Suprapubic skin (tissue), 4 donors: ENCODE data around the gene SIX4. TPM values are rescaled to one million over a fixed set of nuclear protein-coding genes. Genes with fewer than 3 reads are reported as not detected.

Experiments
- DNase-seq, 2 donors: peaks; one replicate each; pipeline ENCODE4 v3.0.0-alpha.2; 2019; ENCODE audit warnings: low spot score in 2 of 2
- H3K27ac ChIP-seq: fragments of 200-600 bp; sonication (generic); one replicate; pipeline ENCODE4 v1.5.1; 2019
- H3K27me3 ChIP-seq: fragments of 200-600 bp; sonication (generic); one replicate; pipeline ENCODE4 v1.5.1; 2019
- H3K36me3 ChIP-seq: fragments of 200-600 bp; sonication (generic); one replicate; pipeline ENCODE4 v1.5.1; 2019
- H3K4me1 ChIP-seq: fragments of 200-600 bp; sonication (generic); one replicate; pipeline ENCODE4 v1.5.1; 2019
- H3K4me3 ChIP-seq: fragments of 200-600 bp; sonication (generic); one replicate; pipeline ENCODE4 v1.5.1; 2019; ENCODE audit warnings: mild to moderate bottlenecking
- H3K9me3 ChIP-seq: fragments of 200-600 bp; sonication (generic); one replicate; pipeline ENCODE4 v1.5.1; 2019
- CTCF ChIP-seq, 2 donors: fragments of 200-600 bp in 1 of 2; fragments of 450-650 bp in 1 of 2; sonication (generic) in 1 of 2; IDR thresholded peaks; one replicate each; pipeline ENCODE4 v1.5.1; 2016 to 2019; ENCODE audit warnings: antibody characterized with exemption in 2 of 2, mild to moderate bottlenecking in 1 of 2, moderate library complexity in 1 of 2
- EP300 ChIP-seq: sonication (generic); formaldehyde crosslinking; IDR thresholded peaks from one replicate; pipeline ENCODE4 v1.6.1; 2017; ENCODE audit warnings: antibody characterized with exemption
- POLR2A ChIP-seq, 2 donors: fragments of 450-650 bp; IDR thresholded peaks; one replicate each; pipeline ENCODE4 v1.6.1; 2017; ENCODE audit warnings: antibody characterized with exemption in 2 of 2, mild to moderate bottlenecking in 2 of 2, moderate library complexity in 2 of 2
- POLR2AphosphoS5 ChIP-seq, 3 donors: sonication (generic); formaldehyde crosslinking; IDR thresholded peaks; one replicate each; pipeline ENCODE4 v1.6.1; 2017; ENCODE audit warnings: antibody characterized with exemption in 3 of 3
- WGBS: methylation state at CpG from one replicate; pipeline ENCODE4 v1.1.5; 2018; 5-methylcytosine and 5-hydroxymethylcytosine counted together
- total RNA-seq, 4 donors: library from RNA; depleted of rRNA; stranded (reverse); fragments of >200 nt; gene quantifications; one replicate each; pipeline ENCODE4 v1.1.0, GENCODE V29; 2016

Gene SIX4
- total RNA-seq, 4 donors from 2014 or later, result 0.60 to 1.2 (median 0.75) TPM

- WGBS, result 81% methylated on average over 3 of the region's 3 CpGs
- Histone ChIP-seq H3K4me1 (no peaks in the 10 kb centered on the region), H3K36me3 (no peaks in the 10 kb centered on the region), H3K27ac (no peak overlapping the region), H3K27me3 (peaks cover 4% of the 10 kb centered on the region), H3K4me3 (no peak overlapping the region), H3K9me3 (no peaks in the 10 kb centered on the region)
- no peak for DNase-seq
- TF ChIP-seq POLR2AphosphoS5 (IDR thresholded peaks at IDR 0.05) (no peak), POLR2A (IDR thresholded peaks at IDR 0.05) (no peak), EP300 (no peak), CTCF (IDR thresholded peaks at IDR 0.05) (no peak)
These were observed 53.2 kb downstream of the SIX4 start for GRCh38 chr14:60670989-60671388.

- no peaks in the 10 kb centered on the region for H3K36me3 ChIP-seq
- H3K27me3 ChIP-seq, result peaks cover 23% of the 10 kb centered on the region
- H3K9me3 ChIP-seq, result no peaks in the 10 kb centered on the region
- WGBS, result 87% methylated on average over 5 of the region's 5 CpGs
- no peaks in the 10 kb centered on the region for H3K4me1 ChIP-seq
- DNase-seq, result no peak
- no peak overlapping the region for H3K4me3 ChIP-seq
- no peak overlapping the region for H3K27ac ChIP-seq
- TF ChIP-seq CTCF (IDR thresholded peaks at IDR 0.05) (no peak), POLR2AphosphoS5 (IDR thresholded peaks at IDR 0.05) (no peak), POLR2A (IDR thresholded peaks at IDR 0.05) (no peak), EP300 (no peak)
These were observed 55.6 kb downstream of the SIX4 start for GRCh38 chr14:60668431-60669112.

DNA sequence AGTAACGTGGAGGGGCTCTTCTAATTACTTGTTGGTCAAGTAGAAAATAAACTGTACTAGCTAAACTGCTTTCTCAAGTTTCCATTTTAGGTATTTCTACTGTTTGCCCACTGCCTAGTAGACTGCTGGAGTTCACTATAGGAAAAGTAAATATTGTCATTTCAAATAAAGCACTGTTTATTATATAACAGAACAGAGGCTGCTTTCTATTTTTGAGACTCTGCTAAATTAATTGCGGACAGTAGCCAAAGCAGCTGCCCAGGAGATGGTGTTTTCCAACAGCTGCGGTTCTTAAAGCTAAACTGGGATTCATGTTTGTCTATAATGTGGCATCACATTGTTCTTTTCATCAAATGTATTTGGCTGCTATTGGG is 59.0 kb downstream of the SIX4 start:
- Histone ChIP-seq H3K27ac (no peak overlapping the region), H3K9me3 (no peaks in the 10 kb centered on the region)
- DNase-seq, result no peak

DNA sequence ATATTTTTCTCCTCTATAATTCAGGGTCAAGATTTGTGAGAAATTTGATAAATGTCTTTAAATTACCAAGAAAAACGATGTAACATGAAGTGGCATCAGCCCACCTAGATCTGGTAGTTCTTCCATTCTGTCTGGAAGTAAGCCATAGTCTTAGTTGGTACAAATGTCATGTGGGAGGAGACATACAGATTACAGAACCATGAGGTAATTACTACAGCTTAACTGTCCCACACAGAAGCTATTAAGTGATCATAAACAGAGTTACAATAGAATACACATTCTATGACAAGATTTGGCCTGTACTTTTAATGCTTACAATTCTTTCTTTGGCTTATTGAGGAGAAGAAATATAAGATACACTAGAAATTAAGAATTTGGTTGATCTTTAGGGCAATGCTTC is 61.2 kb downstream of the SIX4 start:
- no peak for DNase-seq
- peaks cover 77% of the 10 kb centered on the region for H3K27me3 ChIP-seq
- H3K36me3 ChIP-seq, result no peaks in the 10 kb centered on the region
- no peaks in the 10 kb centered on the region for H3K9me3 ChIP-seq
- H3K4me1 ChIP-seq, result peaks cover 4% of the 10 kb centered on the region
- H3K27ac ChIP-seq, result no peak overlapping the region
- TF ChIP-seq EP300, result no peak
- H3K4me3 ChIP-seq, result no peak overlapping the region
- 62% methylated on average over 1 of the region's 1 CpG for WGBS

More for the DNA sequence above, 59.0 kb downstream of the SIX4 start:
- no peaks in the 10 kb centered on the region for H3K36me3 ChIP-seq
- no peak overlapping the region for H3K4me3 ChIP-seq
- peaks cover 56% of the 10 kb centered on the region for H3K27me3 ChIP-seq
- no peaks in the 10 kb centered on the region for H3K4me1 ChIP-seq
- TF ChIP-seq EP300 (no peak), POLR2AphosphoS5 (IDR thresholded peaks at IDR 0.05) (no peak), POLR2A (IDR thresholded peaks at IDR 0.05) (no peak), CTCF (IDR thresholded peaks at IDR 0.05) (no peak)
- WGBS, result 65% methylated on average over 3 of the region's 3 CpGs

GRCh38 chr14:60661721-60662120 is 62.4 kb downstream of the SIX4 start:
- no peak for DNase-seq
- no peak for TF ChIP-seq CTCF (IDR thresholded peaks at IDR 0.05)
- no peak for TF ChIP-seq EP300
- TF ChIP-seq POLR2A (IDR thresholded peaks at IDR 0.05), result no peak
- no peak for TF ChIP-seq POLR2AphosphoS5 (IDR thresholded peaks at IDR 0.05)
- Histone ChIP-seq H3K4me1 (peaks cover 16% of the 10 kb centered on the region), H3K9me3 (no peaks in the 10 kb centered on the region), H3K27ac (no peak overlapping the region), H3K4me3 (no peak overlapping the region), H3K36me3 (no peaks in the 10 kb centered on the region), H3K27me3 (peaks cover 89% of the 10 kb centered on the region)
- WGBS, result 74% methylated on average over 1 of the region's 1 CpG

Other genes starting within 250 kb of the SIX4 start
- gene C14orf39, start 238.3 kb downstream of the SIX4 start, total RNA-seq, result not detected
- not detected for gene SIX6, start 215.2 kb downstream of the SIX4 start, total RNA-seq
- under 1 TPM in 2 of 4 donors, not detected in 2; 0.31 to 0.64 TPM for gene SIX1, start 74.9 kb downstream of the SIX4 start, total RNA-seq
- gene MNAT1, start 10.4 kb upstream of the SIX4 start, total RNA-seq, result 10 to 100 TPM; 13.1 to 38.8 (median 22.0) TPM